Activated CD4-positive, alpha-beta T cell treated with anti-CD3 and anti-CD28 coated beads, Interleukin-2, Interleukin-6, amounts not matched to agents 100 ng/mL and 50 ng/mL, durations not matched to agents 16 hours and 8 hours (primary cell): ENCODE data around the gene PROCA1.

Experiments
- DNase-seq: peaks from one replicate; pipeline ENCODE4 v3.0.0-alpha.2; 2020

Gene PROCA1

DNA sequence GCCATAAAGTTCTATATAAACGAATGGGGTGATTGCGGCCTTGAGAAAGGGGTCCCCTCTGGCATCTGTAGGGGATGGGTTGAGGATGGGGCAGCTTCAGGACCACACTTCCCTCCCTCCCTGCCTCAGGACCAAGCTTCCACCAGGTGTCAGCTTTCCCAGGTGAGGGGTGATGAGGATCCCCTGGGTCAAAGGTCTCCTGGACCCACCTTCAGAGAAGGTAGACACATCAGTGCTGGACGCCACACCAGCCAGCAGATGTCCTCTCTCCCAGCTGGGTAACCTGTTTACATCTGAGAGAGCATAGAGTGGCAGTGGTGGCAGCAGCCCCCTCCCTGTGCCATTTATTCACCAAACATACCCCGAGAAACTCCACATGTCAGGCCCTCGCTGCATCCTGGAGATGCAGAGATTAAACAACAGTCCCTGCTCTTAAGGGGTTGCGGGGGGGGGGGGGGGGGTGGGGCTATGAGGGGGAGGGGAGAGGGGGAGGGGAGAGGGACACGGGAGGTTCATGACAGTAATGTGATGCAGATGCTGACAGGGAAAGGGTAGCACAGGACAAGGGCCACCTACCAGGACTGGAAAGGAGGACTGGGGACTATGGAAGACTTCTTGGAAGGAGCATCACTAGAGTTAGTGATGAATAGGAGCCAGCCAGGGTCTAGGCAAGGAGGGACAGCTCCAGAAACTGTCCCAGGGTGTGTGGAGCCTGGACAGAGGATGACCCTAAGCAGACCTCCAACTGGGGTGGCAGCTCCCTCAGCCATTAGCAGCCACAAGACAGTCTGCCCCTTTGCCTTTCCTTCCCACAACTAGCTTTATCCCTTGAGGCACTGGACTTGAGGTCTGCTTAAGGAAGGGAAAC is 5.0 kb downstream of the PROCA1 start:
- DNase-seq = no peak

DNA sequence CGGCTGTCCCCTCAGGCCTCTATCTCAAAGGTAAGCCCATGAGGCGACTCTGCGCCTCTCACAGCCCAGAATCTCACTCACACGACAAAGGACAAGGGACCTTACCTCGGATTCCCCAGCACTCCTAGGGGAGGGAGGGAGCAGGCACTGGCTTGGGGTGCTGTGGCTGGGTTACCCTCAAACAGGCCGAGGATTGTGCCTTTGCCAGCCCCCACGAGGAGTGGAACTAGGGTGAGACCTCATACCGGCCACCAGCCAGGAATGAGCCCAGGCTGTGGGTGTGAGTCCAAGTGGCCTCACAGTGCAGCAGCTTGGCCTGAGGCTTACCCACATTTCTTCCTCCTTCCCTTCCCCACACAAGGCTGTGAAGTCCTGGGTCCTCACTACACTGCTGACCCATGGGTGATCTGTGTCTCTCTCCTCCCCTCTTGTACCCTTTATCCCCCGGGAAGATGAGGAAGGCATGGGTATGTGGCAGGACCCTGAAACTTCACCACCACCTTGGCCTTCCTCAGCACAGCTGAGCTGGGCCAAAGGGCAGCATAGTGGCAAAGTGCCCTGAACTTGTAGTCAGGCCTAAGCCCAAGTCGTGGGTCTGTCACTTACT is 5.9 kb downstream of the PROCA1 start:
- no peak for DNase-seq

DNA sequence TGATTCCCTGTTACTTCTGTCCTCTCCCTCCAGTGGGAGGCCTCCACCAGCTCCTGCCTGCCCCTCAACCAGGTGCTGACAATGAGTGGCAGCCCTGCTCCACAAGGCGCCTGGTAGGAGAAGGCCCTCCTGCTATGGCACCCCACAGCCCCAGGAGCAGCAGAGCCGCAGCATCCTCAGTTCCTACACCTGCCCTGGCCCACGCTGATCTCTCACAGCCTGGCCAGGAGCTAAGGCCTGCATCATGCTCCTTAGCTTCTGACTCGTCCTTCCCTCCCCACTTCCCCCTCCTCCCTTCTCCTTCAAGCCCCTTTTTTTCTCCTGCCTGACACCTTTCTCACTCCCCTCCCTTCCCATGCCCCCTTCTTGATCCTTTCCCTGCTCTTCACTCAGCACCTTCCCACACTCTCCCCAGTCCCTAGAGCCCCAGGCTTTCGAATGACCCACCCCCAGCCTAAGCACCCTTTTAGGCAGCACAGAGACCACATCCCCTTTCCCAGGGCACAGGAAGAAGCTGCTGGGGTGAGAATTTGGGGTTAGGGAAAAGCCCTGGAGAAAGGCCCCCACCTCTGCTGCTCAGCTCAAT is 6.5 kb downstream of the PROCA1 start:
- no peak for DNase-seq

DNA sequence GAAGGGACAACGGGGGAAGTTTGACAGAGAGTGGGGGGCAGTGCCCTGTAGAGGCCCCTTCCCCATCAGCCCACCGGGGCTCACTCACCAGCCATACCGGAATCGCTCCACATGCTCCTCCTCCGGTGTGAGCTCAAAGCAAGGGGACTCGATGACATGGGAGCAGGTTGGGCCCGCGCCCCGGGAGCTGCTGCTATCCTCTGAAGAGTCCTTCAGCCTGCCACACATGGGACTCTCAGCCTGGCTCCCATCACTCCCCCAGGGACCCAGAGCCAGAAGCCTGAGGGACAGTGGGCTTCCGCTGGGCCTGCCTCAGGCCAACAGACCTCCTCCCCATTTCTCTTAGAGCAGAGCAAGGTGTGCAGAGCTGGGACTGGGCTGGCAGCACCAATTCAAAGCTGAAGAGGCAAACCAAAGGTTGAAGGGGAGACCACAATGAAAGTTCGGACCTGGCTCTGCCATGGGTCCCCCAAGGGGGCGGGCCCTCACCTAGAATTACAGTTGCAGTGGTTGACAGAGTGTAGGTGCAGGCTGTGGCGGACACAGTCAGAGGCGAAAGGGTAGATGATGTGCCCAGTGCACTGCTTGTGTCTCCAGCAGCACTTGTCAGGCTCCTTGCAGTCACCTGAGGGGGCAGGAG is 7.3 kb downstream of the PROCA1 start:
- DNase-seq = no peak

DNA sequence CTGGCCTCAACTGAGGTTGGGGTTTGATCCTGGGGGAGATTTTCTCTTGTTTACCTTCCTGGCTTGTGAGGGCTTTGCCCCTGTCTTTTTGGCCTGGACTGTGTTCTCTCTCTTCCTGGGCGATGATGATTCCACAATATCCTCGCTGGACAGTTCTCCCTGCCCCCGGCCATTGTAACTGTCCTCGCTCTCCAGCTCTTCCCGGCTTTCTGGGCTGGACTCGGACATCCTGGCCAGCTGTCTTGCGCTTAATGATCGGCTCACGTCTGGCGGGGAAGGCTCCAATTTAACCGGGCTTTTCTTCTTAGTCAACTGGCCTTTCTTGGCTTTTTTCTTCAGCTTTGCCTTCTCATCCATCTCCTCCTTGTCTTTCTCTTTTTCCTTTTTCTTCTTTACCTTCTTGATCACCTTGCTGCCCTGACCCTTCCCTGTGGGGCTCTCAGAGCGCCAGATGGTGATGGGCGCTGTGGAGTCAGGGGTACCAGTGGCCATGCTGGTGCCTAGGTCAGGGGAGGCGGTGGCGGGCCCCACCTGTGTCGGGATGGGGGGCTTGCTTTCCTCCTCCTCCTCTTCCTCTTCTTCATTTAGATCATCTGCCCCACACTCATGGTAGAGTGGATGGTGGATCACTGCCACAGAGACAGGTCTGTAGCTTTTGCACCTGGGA is 8.0 kb downstream of the PROCA1 start:
- no peak for DNase-seq

DNA sequence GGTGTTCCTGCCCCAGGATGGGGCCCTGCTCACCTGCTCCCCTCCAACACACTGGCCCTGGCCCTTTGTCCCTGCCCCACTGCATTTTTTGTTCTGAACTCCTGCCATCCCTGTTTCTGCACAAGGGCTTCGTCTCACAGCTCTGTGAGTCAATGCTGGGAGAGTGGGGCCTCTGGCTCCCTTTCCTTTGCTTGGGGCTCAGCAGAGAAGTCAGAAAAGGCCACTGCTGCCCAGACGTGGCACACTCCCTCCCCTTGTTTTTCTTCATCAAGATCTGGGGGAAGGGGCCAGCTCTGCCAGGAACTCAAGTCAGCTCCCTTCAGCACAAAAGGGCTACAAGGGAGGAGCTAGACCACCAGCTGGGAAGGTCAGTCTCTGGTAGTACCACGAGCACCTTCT is 8.9 kb downstream of the PROCA1 start:
- DNase-seq = no peak

DNA sequence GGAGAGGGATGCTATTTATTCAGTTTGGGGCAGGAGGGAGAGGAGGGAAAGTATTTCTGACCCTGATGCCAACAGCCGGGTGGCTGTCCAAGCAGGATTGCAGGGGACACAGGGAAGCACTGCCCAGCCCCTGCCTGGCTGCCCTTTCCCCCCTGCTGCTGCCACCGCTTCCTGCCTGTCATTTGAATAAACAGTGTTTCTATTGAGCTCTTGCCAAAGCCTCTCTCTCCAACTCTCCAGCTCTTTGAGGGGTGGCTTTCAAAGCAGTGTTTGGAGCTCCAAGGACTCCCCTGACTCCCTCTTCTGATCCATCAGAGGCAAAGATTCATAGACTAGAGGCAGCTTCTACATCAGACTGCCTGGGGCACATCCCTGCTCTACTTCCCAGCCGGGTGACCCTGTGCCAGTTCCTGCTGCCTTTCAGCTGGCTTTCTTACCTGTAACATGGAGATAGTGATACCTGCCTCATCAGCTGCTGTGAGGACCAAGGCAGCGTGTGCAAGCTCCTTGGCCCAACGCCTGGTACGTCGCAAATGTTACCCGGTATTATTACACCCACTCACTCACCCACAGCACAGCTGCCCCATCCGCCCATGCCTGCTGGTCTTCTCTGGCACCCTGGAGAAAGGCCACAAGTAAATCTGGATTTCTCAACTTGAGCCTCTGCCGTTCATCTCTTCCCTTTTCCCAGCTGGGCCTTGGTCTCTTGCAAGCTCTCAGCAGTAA is 9.5 kb downstream of the PROCA1 start:
- DNase-seq = no peak

DNA sequence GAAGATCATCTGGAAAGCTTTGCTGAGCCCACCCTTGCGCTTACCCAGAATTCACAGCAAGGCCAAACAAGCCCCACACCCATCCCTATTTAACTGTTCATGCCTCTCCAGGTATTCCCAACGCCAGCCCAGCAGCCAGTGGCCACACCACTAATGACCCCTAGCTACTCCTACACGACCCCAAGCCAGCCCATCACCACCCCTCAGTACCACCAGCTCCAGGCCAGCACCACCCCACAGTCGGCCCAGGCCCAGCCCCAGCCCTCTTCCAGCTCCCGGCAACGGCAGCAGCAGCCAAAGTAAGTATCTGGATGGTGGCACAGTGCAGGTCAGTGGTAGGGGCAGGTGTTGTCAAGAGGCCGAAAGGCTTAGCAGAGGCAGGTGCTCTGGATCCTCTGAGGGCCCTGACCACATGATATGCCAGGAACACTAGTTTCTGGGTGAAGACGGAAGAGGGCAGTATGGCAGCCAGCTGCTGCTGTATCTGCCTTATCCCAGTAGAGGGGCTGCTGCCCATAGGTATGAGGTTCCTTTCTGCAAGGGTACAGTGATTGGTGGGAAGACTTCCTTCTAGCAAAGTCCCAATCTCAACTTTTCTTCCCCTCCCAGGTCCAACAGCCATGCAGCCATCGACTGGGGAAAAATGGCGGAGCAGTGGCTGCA is 10.7 kb downstream of the PROCA1 start:
- no peak for DNase-seq

DNA sequence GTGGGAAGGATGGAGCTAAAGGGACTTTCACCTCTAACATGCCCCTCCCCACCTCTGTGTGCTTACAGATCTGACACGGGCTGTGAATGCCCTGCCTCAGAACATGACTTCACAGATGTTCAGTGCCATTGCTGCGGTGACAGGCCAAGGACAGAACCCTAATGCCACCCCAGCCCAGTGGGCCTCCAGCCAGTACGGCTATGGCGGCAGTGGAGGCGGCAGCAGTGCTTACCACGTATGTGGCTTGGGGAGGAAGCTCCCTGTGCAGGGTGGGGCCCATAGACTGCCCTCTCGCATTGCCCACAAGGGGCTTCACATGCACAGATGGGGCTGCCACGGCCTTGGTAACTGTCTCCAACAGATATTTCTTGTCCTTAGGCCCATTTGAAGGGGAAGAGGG is 11.4 kb downstream of the PROCA1 start:
- no peak for DNase-seq

DNA sequence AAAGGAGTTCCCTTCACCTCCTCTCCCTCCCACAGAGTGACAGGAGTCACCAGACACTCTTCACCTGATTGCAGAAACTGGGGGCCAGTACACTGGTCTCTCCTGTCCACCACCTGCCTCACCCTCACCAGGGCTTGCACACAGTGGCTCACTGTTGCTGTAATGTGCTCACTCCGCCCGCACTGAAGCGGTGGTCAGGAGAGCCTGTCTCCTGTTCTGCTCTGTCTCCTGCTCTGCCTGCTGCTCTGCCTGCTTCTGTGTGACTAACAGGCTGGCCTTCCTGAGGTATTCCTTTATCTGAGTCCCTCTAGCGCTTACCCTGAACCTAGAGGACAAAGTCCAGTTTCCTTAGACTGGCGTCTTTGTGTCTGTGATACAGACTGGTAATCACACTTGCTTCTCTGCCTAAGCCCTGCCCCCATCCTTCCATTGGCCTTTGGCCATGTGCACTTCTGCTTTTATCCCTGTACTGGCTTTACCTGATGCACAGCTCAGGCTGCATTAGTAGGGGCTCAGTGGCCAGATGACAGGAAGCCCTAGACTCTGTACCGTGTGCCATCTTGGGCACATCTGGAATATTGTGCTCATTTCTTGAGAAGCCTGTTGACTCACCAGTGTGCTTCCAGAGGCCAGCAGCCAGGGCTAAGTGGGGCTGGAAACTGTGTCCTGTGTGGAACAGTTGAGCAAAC is 13.3 kb downstream of the PROCA1 start:
- no peak for DNase-seq

DNA sequence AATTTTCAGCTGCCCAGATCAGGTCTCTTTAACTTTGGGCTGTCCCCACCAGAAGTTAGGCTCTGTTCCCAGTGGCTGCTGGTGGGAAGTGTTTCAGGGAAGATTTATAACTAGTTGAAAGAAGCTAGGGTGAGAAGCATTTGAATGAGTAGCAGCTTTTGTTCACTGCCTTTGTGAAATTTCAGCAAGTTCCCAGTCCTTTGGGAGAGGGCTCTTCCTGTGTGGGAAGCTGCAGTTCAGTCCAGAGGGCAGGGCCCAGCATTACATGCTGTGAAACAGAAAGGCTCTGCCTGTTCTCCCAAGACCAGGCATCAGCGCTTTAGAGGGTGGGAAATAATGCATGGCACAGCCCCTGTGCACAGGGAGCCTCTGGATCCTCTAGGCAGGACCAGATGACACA is 17.8 kb downstream of the PROCA1 start:
- DNase-seq = no peak

DNA sequence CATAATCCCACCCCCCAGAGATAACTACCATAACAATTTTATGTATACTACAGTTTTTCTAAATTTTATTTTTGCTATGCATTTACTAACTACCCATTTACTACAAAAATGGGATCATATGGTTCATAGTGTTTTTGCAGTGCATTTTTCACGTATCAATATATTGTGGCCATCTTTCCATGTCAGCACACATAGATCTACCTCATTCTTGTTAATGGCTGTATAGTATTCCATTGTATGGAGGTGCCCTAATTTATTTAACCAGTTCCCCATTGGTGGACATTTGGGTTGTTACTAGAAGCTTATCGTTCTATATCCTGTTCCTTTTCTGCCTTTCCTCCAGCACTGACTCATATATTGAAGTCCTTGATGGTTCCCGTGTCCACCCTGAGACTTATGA is 22.7 kb downstream of the PROCA1 start:
- no peak for DNase-seq

DNA sequence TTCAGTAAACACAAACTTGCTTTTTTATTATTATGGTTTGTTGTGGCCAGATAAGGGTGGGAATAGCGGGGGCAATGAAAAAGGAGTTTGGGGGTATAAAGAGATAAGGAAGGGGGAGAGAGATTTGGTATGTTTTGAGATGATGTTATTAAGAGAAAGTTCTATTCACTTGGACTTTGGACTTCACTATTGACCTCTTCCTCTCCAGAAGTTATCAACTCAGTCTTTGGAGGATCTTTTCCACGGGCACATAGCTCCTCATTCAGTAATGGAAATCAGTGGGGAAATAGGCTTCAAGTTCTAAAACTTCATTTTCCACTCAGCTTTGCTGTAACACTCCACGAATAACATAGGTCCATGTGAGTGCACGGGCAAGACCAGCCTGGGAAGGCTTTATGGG is 23.2 kb downstream of the PROCA1 start:
- no peak for DNase-seq

DNA sequence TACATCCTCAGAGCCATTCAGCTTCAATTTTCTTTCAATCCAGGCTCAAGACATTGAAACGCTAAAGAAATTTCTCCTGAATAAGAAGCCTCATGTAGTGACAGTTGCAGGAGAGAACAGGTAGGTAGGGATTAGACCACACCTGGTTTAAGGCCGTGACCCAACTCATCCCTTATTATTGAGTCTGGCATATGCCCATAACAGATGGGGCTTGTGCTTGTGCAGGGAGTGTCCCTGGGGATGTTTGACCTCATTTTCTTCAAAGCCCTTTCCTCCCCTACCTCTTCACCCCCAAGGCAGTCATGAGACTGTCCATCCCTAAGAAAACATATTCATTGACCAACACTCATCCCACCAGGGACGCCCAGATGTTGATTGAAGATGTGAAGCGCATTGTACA is 25.4 kb downstream of the PROCA1 start:
- DNase-seq = no peak

DNA sequence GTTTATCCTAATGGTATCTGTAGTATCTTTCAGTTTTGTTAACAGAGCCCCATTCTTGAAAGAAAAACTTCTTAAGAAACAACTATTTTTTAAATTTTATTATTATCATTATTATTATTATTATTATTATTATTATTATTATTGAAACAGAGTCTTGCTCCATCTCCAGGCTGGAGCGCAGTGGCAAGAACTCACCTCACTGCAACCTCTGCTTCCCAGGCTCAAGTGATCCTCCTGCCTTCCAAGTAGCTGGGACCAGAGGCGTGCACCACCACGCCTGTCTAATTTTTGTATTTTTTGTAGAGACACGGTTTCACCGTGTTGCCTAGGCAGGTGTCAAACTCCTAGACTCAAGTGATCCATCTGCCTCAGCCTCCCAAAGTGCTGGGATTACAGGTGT is 26.3 kb downstream of the PROCA1 start:
- DNase-seq = no peak

DNA sequence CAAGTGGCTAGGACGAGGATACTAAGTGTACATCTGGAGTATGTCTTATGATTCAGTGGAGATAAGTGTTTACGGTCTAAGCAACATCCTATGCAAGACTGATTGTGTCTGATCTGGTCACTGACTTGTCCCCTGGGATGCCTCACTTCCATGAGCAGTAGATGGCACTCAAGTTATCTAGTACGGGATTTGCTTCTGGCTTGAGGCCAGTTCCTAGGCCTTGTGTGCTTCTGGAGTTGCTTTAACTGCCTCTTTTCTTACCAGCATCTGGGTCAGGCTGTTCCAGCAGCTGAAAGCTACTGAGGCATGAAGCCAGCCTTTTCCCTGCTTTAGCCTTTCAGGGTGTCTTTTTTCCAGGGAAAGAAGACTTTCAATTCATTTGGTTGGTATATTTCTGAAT is 26.7 kb downstream of the PROCA1 start:
- DNase-seq = no peak

DNA sequence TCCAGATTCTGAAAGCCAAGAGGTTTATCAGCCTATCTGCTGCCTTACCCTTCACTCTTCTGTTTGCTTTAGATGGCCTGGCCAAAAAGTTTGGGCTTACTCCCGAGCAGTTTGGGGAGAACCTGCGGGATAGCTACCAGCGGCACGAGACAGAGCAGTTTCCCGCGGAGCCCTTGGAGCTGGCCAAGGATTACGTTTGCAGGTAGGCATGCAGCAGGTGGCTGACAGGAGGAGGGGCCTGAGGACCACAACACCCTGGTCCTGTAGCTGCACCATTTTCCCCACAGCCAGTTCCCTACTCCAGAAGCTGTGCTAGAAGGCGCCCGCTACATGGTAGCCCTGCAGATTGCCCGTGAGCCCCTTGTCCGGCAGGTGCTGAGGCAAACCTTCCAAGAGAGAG is 29.0 kb downstream of the PROCA1 start:
- no peak for DNase-seq

DNA sequence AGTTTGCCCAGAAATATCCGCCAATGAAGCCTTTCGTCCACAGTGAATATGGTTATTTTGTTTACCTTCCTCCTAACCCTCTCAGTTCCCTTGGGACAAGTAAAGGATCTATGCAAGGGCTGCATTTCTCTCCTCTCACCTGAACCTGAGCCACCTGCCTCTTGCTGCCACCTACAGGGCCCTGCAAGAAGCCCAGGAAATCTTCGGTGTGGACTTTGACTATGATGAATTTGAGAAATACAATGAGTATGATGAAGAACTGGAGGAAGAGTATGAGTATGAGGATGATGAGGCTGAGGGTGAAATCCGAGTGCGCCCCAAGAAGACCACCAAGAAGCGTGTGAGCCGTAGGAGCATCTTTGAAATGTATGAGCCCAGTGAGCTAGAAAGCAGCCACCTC is 35.7 kb downstream of the PROCA1 start:
- DNase-seq = no peak

DNA sequence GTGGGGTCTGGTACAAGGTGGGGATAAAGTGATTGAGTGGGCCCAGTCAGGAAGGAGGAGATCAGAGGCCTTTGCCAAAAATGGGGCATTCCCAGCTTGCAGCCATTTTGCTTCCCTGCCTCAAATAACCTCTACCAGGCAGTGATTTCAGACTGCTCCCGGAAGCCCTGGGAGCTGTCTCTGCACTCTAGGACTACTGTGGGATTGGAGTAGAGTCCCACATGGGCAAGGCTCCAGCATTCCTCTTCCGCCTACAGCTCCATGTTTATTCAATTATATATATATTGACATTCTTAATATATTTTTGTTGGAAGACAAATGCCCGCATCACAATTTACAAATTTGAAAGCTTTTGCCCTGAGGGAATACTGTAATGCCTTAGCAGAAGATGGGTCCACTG is 36.2 kb downstream of the PROCA1 start:
- DNase-seq = no peak

DNA sequence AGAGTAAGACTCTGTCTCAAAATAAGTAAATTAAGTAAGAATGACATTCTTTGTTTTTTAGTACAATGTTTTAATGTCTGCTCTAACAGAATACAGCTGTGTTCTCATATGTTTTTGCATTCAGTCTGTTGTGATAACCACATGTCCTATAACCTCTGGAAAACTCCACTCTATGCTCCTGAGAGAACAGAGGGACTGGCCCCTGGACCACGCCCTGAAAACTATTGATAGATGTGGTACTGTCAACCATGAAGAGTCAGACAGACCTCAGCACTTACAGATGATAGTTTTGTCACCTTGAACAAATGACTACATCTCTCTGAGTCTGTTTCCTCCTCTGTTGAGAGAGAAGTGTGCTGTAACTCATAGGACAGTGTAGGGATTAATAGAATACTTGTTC is 41.8 kb downstream of the PROCA1 start:
- DNase-seq = no peak

DNA sequence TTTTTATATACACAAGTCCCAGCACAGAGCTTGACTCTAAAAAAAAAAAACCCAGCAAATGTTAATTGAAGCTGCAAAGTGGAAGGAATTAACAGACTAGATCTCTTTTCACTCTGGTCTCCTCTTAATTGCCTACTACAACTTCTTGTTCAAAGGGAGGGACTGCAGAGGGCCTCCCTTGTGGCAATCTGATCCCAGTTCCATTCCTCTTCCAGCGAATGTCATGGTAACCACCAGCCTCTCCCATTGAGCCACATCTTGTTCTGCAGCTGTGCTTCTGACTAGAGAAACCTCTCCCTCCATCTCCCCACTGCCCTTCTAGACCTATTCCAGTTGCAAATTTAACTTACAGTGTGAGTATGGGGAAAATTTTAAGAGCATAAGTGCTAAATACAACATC is 43.8 kb downstream of the PROCA1 start:
- no peak for DNase-seq

DNA sequence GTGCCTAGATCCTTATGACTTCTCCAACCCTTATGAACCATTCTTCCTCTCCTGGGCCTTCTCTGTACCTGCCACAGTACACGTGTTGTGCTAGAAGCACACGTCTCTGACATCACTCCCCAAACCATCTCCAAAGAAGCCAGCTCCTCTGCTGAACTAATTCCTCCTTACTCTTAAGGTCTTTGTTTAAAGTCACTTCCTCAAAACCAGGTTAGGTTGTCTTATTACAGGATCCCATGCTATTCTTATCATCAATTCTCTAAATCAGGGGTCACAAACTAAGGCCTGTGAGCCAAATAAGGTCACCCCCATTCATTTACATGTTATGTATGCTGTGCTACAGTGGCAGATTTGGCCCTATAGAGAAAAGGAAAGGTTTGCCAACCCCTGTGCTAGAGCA is 45.7 kb downstream of the PROCA1 start:
- DNase-seq = no peak
